Measurements from ENCODE around the gene SF3B2. TPM values are rescaled to one million over a fixed set of nuclear protein-coding genes. Genes with fewer than 3 reads are reported as not detected.

The SF3B2 gene
- total and polyA plus RNA-seq, 2 donors (not counting 1 experiment from before 2014, with no cell fraction given): 139 to 205 TPM

- H3K4me1 ChIP-seq (ENCODE audit: control insufficient read depth in 2 of 2, insufficient read depth in 2 of 2, low read length in 2 of 2): peaks cover 53 to 66% of the 10 kb centered on the region in 2 donors
- peak overlapping the region in 1 of 2 donors; percentile 60 for H3K27ac ChIP-seq (ENCODE audit: low read length in 2 of 2)
- no peaks in the 10 kb centered on the region for H3K9me3 ChIP-seq (ENCODE audit: control extremely low read depth in 1 of 3, control insufficient read depth in 2 of 3, insufficient read depth in 1 of 3, low read length in 2 of 3)
- ChIA-PET CTCF (interaction anchor here (1.0 kb wide), 1 partner anchor 21 kb away, joined by 3 read pairs; no protein-coding TSS in a partner anchor), POLR2A (interaction anchor here (0.5 to 0.6 kb wide), 2 partner anchors 14 to 28 kb away, joined by 4 to 16 read pairs; no protein-coding TSS in a partner anchor)
- H3K27me3 ChIP-seq (replicated peaks in 1 of 4; ENCODE audit: control extremely low read depth in 1 of 4, control insufficient read depth in 3 of 4, insufficient read depth in 4 of 4, low read length in 3 of 4): no peaks in the 10 kb centered on the region
- Mint-ChIP-seq H3K9me3 (ENCODE audit: insufficient read depth) (no peaks in the 10 kb centered on the region), H3K27ac (peak overlapping the region; percentile 89), H3K4me1 (peaks cover 66% of the 10 kb centered on the region), H3K4me3 (peak overlapping the region; percentile 75), H3K27me3 (no peaks in the 10 kb centered on the region)
- H3K9ac ChIP-seq (ENCODE audit: low read length): peak overlapping the region; percentile 9
- peak overlapping the region; percentile 58 for H3K4me2 ChIP-seq (replicated peaks; ENCODE audit: low read depth, low read length, poor library complexity, severe bottlenecking)
- TF ChIP-seq EZH2 (IDR thresholded peaks at IDR 0.05; ENCODE audit: borderline replicate concordance, insufficient read depth, low read depth, low read length, poor library complexity, severe bottlenecking) (no peak), CTCF (IDR thresholded peaks at IDR 0.05) (no peak)
- H3K36me3 ChIP-seq (replicated peaks in 1 of 2; ENCODE audit: control extremely low read depth in 1 of 2, control insufficient read depth in 1 of 2, extremely low read depth in 1 of 2, insufficient read depth in 2 of 2, low read length in 1 of 2): peaks cover 0 to 3% of the 10 kb centered on the region in 2 experiments
- H3K4me3 ChIP-seq (ENCODE audit: control extremely low read depth in 1 of 5, extremely low read depth in 1 of 5, insufficient read depth in 1 of 5, low read depth in 2 of 5, low read length in 4 of 5): peak overlapping the region in 3 of 5 experiments; percentile 3 to 33 (median 15)
- DNase-seq (no peak), ATAC-seq (ENCODE audit: low read depth) (no peak)
- no peak overlapping the region for H2AFZ ChIP-seq (ENCODE audit: insufficient read depth, low read depth, low read length, poor library complexity, severe bottlenecking)
- peaks cover 9% of the 10 kb centered on the region for H4K20me1 ChIP-seq (ENCODE audit: control insufficient read depth, insufficient read depth, low read length, poor library complexity, severe bottlenecking)
- 98% methylated on average over 7 of the region's 9 CpGs for WGBS (ENCODE audit: insufficient coverage)
- intact Hi-C loops (cut with micrococcal nuclease): no loop called here
- H3K79me2 ChIP-seq (ENCODE audit: control insufficient read depth, insufficient read depth, low read length): peaks cover 90% of the 10 kb centered on the region
Observed at GRCh38 chr11:66087148-66087908, 35.2 kb downstream of the SF3B2 start.

- CTCF ChIA-PET: interaction anchor here (1.0 to 1.5 kb wide), 4 partner anchors 10 to 44 kb away, joined by 3 to 5 read pairs (median 4); no protein-coding TSS in a partner anchor
- H3K27me3 Mint-ChIP-seq: no peaks in the 10 kb centered on the region
- peaks cover 0 to 1% of the 10 kb centered on the region in 2 experiments for H3K36me3 ChIP-seq (replicated peaks in 1 of 2; ENCODE audit: control extremely low read depth in 1 of 2, control insufficient read depth in 1 of 2, extremely low read depth in 1 of 2, insufficient read depth in 2 of 2, low read length in 1 of 2)
- H4K20me1 ChIP-seq (ENCODE audit: control insufficient read depth, insufficient read depth, low read length, poor library complexity, severe bottlenecking): peaks cover 9% of the 10 kb centered on the region
- H3K9me3 Mint-ChIP-seq (ENCODE audit: insufficient read depth): no peaks in the 10 kb centered on the region
- no CpG with 5 or more reads among the region's 3 CpGs for WGBS (ENCODE audit: insufficient coverage)
- no peak overlapping the region for H2AFZ ChIP-seq (ENCODE audit: insufficient read depth, low read depth, low read length, poor library complexity, severe bottlenecking)
- no peak overlapping the region for H3K9ac ChIP-seq (ENCODE audit: low read length)
- no peaks in the 10 kb centered on the region for H3K27me3 ChIP-seq (replicated peaks in 1 of 4; ENCODE audit: control extremely low read depth in 1 of 4, control insufficient read depth in 3 of 4, insufficient read depth in 4 of 4, low read length in 3 of 4)
- POLR2A ChIA-PET: no interaction called here
- no peak overlapping the region for H3K4me3 Mint-ChIP-seq
- intact Hi-C loops (cut with micrococcal nuclease): no loop called here
- TF ChIP-seq CTCF (IDR thresholded peaks at IDR 0.05) (no peak), EZH2 (IDR thresholded peaks at IDR 0.05; ENCODE audit: borderline replicate concordance, insufficient read depth, low read depth, low read length, poor library complexity, severe bottlenecking) (no peak)
- ATAC-seq (ENCODE audit: low read depth): no peak
- peaks cover 54% of the 10 kb centered on the region for H3K4me1 Mint-ChIP-seq
- peaks cover 36 to 48% of the 10 kb centered on the region in 2 donors for H3K4me1 ChIP-seq (ENCODE audit: control insufficient read depth in 2 of 2, insufficient read depth in 2 of 2, low read length in 2 of 2)
- DNase-seq: no peak
- peak overlapping the region in 1 of 2 donors; percentile 31 for H3K27ac ChIP-seq (ENCODE audit: low read length in 2 of 2)
- no peaks in the 10 kb centered on the region for H3K9me3 ChIP-seq (ENCODE audit: control extremely low read depth in 1 of 3, control insufficient read depth in 2 of 3, insufficient read depth in 1 of 3, low read length in 2 of 3)
- peaks cover 72% of the 10 kb centered on the region for H3K79me2 ChIP-seq (ENCODE audit: control insufficient read depth, insufficient read depth, low read length)
- no peak overlapping the region for H3K4me3 ChIP-seq (ENCODE audit: control extremely low read depth in 1 of 5, extremely low read depth in 1 of 5, insufficient read depth in 1 of 5, low read depth in 2 of 5, low read length in 4 of 5)
- no peak overlapping the region for H3K27ac Mint-ChIP-seq
- no peak overlapping the region for H3K4me2 ChIP-seq (replicated peaks; ENCODE audit: low read depth, low read length, poor library complexity, severe bottlenecking)
Observed at GRCh38 chr11:66089067-66089466, 36.9 kb downstream of the SF3B2 start.
